Epithelial cell of proximal tubule (primary cell): ENCODE data around the gene MED13. TPM values are rescaled to one million over a fixed set of nuclear protein-coding genes. Genes with fewer than 3 reads are reported as not detected.
"Not testable (repeated sequence)": the region's sequence is repeated elsewhere in the genome, so short reads cannot be mapped to it uniquely, and the experiment has no call there.

Experiments used
- DNase-seq: peaks from one replicate; pipeline ENCODE4 v3.0.0-alpha.2; 2011; ENCODE audit warnings: low read depth
- H3K4me3 ChIP-seq: 2 replicates; pipeline ENCODE4 v1.5.1; 2011; ENCODE audit warnings: low read depth, mild to moderate bottlenecking, low read length
- CTCF ChIP-seq: conservative IDR thresholded peaks from 2 replicates; pipeline ENCODE4 v1.5.1; 2012; ENCODE audit warnings: low read depth, mild to moderate bottlenecking, low read length
- total RNA-seq: library from RNA; depleted of rRNA; stranded (reverse); fragments of >200 nt; gene quantifications from 2 replicates; pipeline ENCODE4 v1.2.3, GENCODE V29; 2015

Gene MED13
- total RNA-seq, 1 donor from 2014 or later: 21.1 TPM

GRCh38 chr17:62004388-62004787 is 60.7 kb downstream of the MED13 start:
- no peak for DNase-seq
- H3K4me3 ChIP-seq: no peak overlapping the region
- TF ChIP-seq CTCF: no peak

GRCh38 chr17:62003141-62003540 is 61.9 kb downstream of the MED13 start:
- not testable (repeated sequence) for H3K4me3 ChIP-seq, DNase-seq

GRCh38 chr17:62001105-62001504 is 64.0 kb downstream of the MED13 start:
- no peak overlapping the region for H3K4me3 ChIP-seq
- TF ChIP-seq CTCF: no peak
- DNase-seq: no peak

- no peak for TF ChIP-seq CTCF
- DNase-seq: no peak
Measured at GRCh38 chr17:62000186-62000585, 64.9 kb downstream of the MED13 start.

GRCh38 chr17:61998534-61998933 is 66.5 kb downstream of the MED13 start:
- H3K4me3 ChIP-seq: not testable (repeated sequence)

More at GRCh38 chr17:62000186-62000585, 64.9 kb downstream of the MED13 start:
- H3K4me3 ChIP-seq: no peak overlapping the region

GRCh38 chr17:61997664-61998063 is 67.4 kb downstream of the MED13 start:
- H3K4me3 ChIP-seq: no peak overlapping the region
- no peak for DNase-seq
- no peak for TF ChIP-seq CTCF

More at GRCh38 chr17:61998534-61998933, 66.5 kb downstream of the MED13 start:
- not testable (repeated sequence) for DNase-seq

- H3K4me3 ChIP-seq: no peak overlapping the region
- no peak for TF ChIP-seq CTCF
- DNase-seq: no peak
Measured at GRCh38 chr17:61996916-61997605, 68.0 kb downstream of the MED13 start.

GRCh38 chr17:61989509-61989908 is 75.6 kb downstream of the MED13 start:
- DNase-seq: no peak
- TF ChIP-seq CTCF: no peak

More at GRCh38 chr17:61989509-61989908, 75.6 kb downstream of the MED13 start:
- H3K4me3 ChIP-seq: no peak overlapping the region
